T-helper 1 cell treated with Interleukin-12 subunit alpha and Interleukin-12 subunit beta and Interleukin-4 antibody, amounts not matched to agents 30 ng/mL and 1 ng/mL, for 36 hours (primary cell): ENCODE results near the gene B9D1. TPM values are rescaled to one million over a fixed set of nuclear protein-coding genes. Genes with fewer than 3 reads are reported as not detected.

Experiments used
- total RNA-seq: library from RNA; stranded (reverse); gene quantifications from 2 replicates; pipeline ENCODE4 v1.2.3, GENCODE V29; 2022

The B9D1 gene
- total RNA-seq, 1 donor from 2014 or later = 2.5 TPM

Other genes with a start within 250 kb of the B9D1 start
- 22.9 and 23.2 TPM in 2 replicates for gene GRAPL, start 235.1 kb downstream of the B9D1 start, total RNA-seq
- gene EPN2, start 125.4 kb downstream of the B9D1 start, total RNA-seq = 7.2 and 8.6 TPM in 2 replicates
- gene MAPK7, start 15.8 kb upstream of the B9D1 start, total RNA-seq = 32.1 and 33.2 TPM in 2 replicates
- not detected in 2 replicates for gene MFAP4, start 24.5 kb upstream of the B9D1 start, total RNA-seq
- gene RNF112, start 48.5 kb upstream of the B9D1 start, total RNA-seq = 0.24 and 0.96 TPM in 2 replicates
- gene SLC47A1, start 171.1 kb upstream of the B9D1 start, total RNA-seq = 0.25 TPM in 1 of 2 replicates, not detected in the other